Neuronal stem cell (in vitro differentiated cells): Measurements from ENCODE around the gene EPPIN.

Source experiments
- DNase-seq: peaks from one replicate; pipeline ENCODE4 v3.0.0-alpha.2; 2013; ENCODE audit warnings: low spot score
- H2AFZ ChIP-seq: one replicate; pipeline ENCODE4 v1.6.1; 2013; ENCODE audit warnings: mild to moderate bottlenecking, low read length, inconsistent platforms
- H2AK5ac ChIP-seq: 2 replicates; pipeline ENCODE4 v1.6.1; 2013; ENCODE audit warnings: low read depth, mild to moderate bottlenecking, inconsistent platforms, low read length, moderate library complexity, mixed read lengths
- H2BK120ac ChIP-seq: 2 replicates; pipeline ENCODE4 v1.6.1; 2013; ENCODE audit warnings: low read depth, mild to moderate bottlenecking, inconsistent platforms, low read length, moderate library complexity, mixed read lengths
- H2BK12ac ChIP-seq: one replicate; pipeline ENCODE4 v1.6.1; 2013; ENCODE audit warnings: low read length, inconsistent platforms
- H2BK15ac ChIP-seq: 2 replicates; pipeline ENCODE4 v1.6.1; 2013; ENCODE audit warnings: mild to moderate bottlenecking, low read length, inconsistent platforms, mixed read lengths
- H2BK5ac ChIP-seq: one replicate; pipeline ENCODE4 v1.6.1; 2013; ENCODE audit warnings: inconsistent platforms, mild to moderate bottlenecking, low read length, moderate library complexity
- H3K14ac ChIP-seq: one replicate; pipeline ENCODE4 v1.6.1; 2013; ENCODE audit warnings: low read length, inconsistent platforms
- H3K18ac ChIP-seq: 2 replicates; pipeline ENCODE4 v1.6.1; 2013; ENCODE audit warnings: low read length, inconsistent platforms
- H3K23ac ChIP-seq: 2 replicates; pipeline ENCODE4 v1.6.1; 2013; ENCODE audit warnings: low read depth, mild to moderate bottlenecking, mixed read lengths, low read length, inconsistent platforms; ENCODE audit not compliant: poor library complexity
- H3K27ac ChIP-seq: replicated peaks from 3 replicates; pipeline ENCODE4 v1.5.1; 2013; ENCODE audit warnings: low read length, inconsistent platforms
- H3K27me3 ChIP-seq, 3 experiments: 2 replicates each; pipeline ENCODE4 v1.6.1; 2013; ENCODE audit warnings: low read length in 3 of 3, mild to moderate bottlenecking in 2 of 3, inconsistent platforms in 1 of 3, low read depth in 1 of 3, mixed read lengths in 1 of 3, moderate library complexity in 1 of 3; ENCODE audit not compliant: control insufficient read depth in 3 of 3, insufficient read depth in 3 of 3
- H3K36me3 ChIP-seq, 2 donors: replicated peaks in 1 of 2; 2 replicates each; pipeline ENCODE4 v1.6.1; 2013; ENCODE audit warnings: low read length in 2 of 2; ENCODE audit not compliant: control insufficient read depth in 2 of 2, insufficient read depth in 2 of 2
- H3K4ac ChIP-seq: 2 replicates; pipeline ENCODE4 v1.6.1; 2013; ENCODE audit warnings: inconsistent platforms, mild to moderate bottlenecking, low read length, moderate library complexity
- H3K4me1 ChIP-seq, 2 donors: 1 replicate in 1 of 2; 2 replicates in 1 of 2; pipeline ENCODE4 v1.6.1; 2013; ENCODE audit warnings: low read length in 2 of 2, low read depth in 1 of 2; ENCODE audit not compliant: control insufficient read depth in 2 of 2, insufficient read depth in 1 of 2
- H3K4me2 ChIP-seq: one replicate; pipeline ENCODE4 v1.6.1; 2013; ENCODE audit warnings: mild to moderate bottlenecking, low read length, inconsistent platforms; ENCODE audit not compliant: insufficient read depth, poor library complexity, severe bottlenecking
- H3K4me3 ChIP-seq, 2 donors: 2 replicates each; pipeline ENCODE4 v1.5.1; 2013; ENCODE audit warnings: low read length in 2 of 2, mild to moderate bottlenecking in 2 of 2, inconsistent platforms in 1 of 2, moderate library complexity in 1 of 2
- H3K79me1 ChIP-seq: one replicate; pipeline ENCODE4 v1.6.1; 2013; ENCODE audit warnings: low read depth, mild to moderate bottlenecking, inconsistent platforms, low read length, moderate library complexity
- H3K9ac ChIP-seq: one replicate; pipeline ENCODE4 v1.6.1; 2013; ENCODE audit warnings: mild to moderate bottlenecking, low read depth, low read length, inconsistent platforms; ENCODE audit not compliant: poor library complexity
- H3K9me3 ChIP-seq, 2 donors: replicated peaks in 1 of 2; 2 replicates each; pipeline versions ENCODE3 to v1.6.1; 2013; ENCODE audit warnings: low read length in 2 of 2, mild to moderate bottlenecking in 2 of 2, inconsistent platforms in 1 of 2, low read depth in 1 of 2, mixed read lengths in 1 of 2, moderate library complexity in 1 of 2; ENCODE audit not compliant: control insufficient read depth in 2 of 2, insufficient read depth in 1 of 2
- H4K8ac ChIP-seq: one replicate; pipeline ENCODE4 v1.6.1; 2013; ENCODE audit warnings: low read depth, mild to moderate bottlenecking, inconsistent platforms, low read length, moderate library complexity
- H4K91ac ChIP-seq: one replicate; pipeline ENCODE4 v1.6.1; 2013; ENCODE audit warnings: low read length, low read depth, mild to moderate bottlenecking, inconsistent platforms; ENCODE audit not compliant: poor library complexity
- WGBS, 2 donors: extraction: QIAGEN DNeasy Blood & Tissue Kit; methylation state at CpG; one replicate each; pipeline ENCODE4 v1.1.7; 2013; ENCODE audit warnings: missing lambda C conversion rate in 2 of 2, mixed read lengths in 1 of 2; ENCODE audit not compliant: insufficient read length in 2 of 2, insufficient replicate concordance in 1 of 2; ENCODE audit errors: extremely low coverage in 2 of 2; 5-methylcytosine and 5-hydroxymethylcytosine counted together

The EPPIN gene

GRCh38 chr20:45527294-45527693 lies 19.9 kb downstream of the EPPIN start:
- no peaks in the 10 kb centered on the region for H3K36me3 ChIP-seq
- no peak overlapping the region for H3K27ac ChIP-seq
- H2BK5ac ChIP-seq: no peak overlapping the region
- H2AFZ ChIP-seq: no peak overlapping the region
- H3K4me3 ChIP-seq: no peak overlapping the region
- no peak overlapping the region for H2BK120ac ChIP-seq
- H2BK12ac ChIP-seq: no peak overlapping the region
- no peak overlapping the region for H3K23ac ChIP-seq
- no peak overlapping the region for H3K9ac ChIP-seq
- peaks cover 0 to 10% (median 0%) of the 10 kb centered on the region in 3 experiments for H3K27me3 ChIP-seq
- DNase-seq: no peak
- no peak overlapping the region for H2AK5ac ChIP-seq
- H3K79me1 ChIP-seq: no peaks in the 10 kb centered on the region
- H3K9me3 ChIP-seq: no peaks in the 10 kb centered on the region
- no peak overlapping the region for H3K4me2 ChIP-seq
- no peak overlapping the region for H3K14ac ChIP-seq
- no CpG with 5 or more reads among the region's 4 CpGs for WGBS, 2 donors
- H2BK15ac ChIP-seq: no peak overlapping the region
- no peaks in the 10 kb centered on the region for H3K4me1 ChIP-seq
- no peak overlapping the region for H3K18ac ChIP-seq
- no peak overlapping the region for H4K91ac ChIP-seq
- no peak overlapping the region for H3K4ac ChIP-seq
- H4K8ac ChIP-seq: no peak overlapping the region

- Histone ChIP-seq H2BK12ac (no peak overlapping the region), H3K4me1 (no peaks in the 10 kb centered on the region), H3K27me3 (peaks cover 0 to 6% (median 0%) of the 10 kb centered on the region in 3 experiments), H3K14ac (no peak overlapping the region), H3K27ac (no peak overlapping the region), H4K91ac (no peak overlapping the region), H3K4me2 (no peak overlapping the region), H3K4me3 (no peak overlapping the region), H4K8ac (no peak overlapping the region), H3K9me3 (no peaks in the 10 kb centered on the region), H3K79me1 (no peaks in the 10 kb centered on the region), H2BK5ac (no peak overlapping the region), H3K9ac (no peak overlapping the region), H3K18ac (no peak overlapping the region), H3K4ac (no peak overlapping the region), H2BK15ac (no peak overlapping the region), H3K36me3 (no peaks in the 10 kb centered on the region), H2BK120ac (no peak overlapping the region), H2AFZ (no peak overlapping the region), H2AK5ac (no peak overlapping the region), H3K23ac (no peak overlapping the region)
- WGBS, 2 donors: no CpG with 5 or more reads among the region's 1 CpG
- DNase-seq: no peak
Observed at GRCh38 chr20:45523821-45524220, 23.4 kb downstream of the EPPIN start.

GRCh38 chr20:45518282-45518681 lies 28.9 kb downstream of the EPPIN start:
- no peak overlapping the region for H2AK5ac ChIP-seq
- no peak overlapping the region for H2BK15ac ChIP-seq
- H3K18ac ChIP-seq: no peak overlapping the region
- no peak overlapping the region for H3K4me3 ChIP-seq
- WGBS, 2 donors: no CpG with 5 or more reads among the region's 2 CpGs
- no peak overlapping the region for H3K4me2 ChIP-seq
- no peak overlapping the region for H4K91ac ChIP-seq
- H3K27me3 ChIP-seq: peaks cover 0 to 8% (median 0%) of the 10 kb centered on the region in 3 experiments
- no peaks in the 10 kb centered on the region for H3K4me1 ChIP-seq
- no peak overlapping the region for H3K14ac ChIP-seq
- H3K36me3 ChIP-seq: no peaks in the 10 kb centered on the region
- H2AFZ ChIP-seq: no peak overlapping the region
- H3K23ac ChIP-seq: no peak overlapping the region
- no peak overlapping the region for H2BK120ac ChIP-seq
- H3K9ac ChIP-seq: no peak overlapping the region
- no peaks in the 10 kb centered on the region for H3K79me1 ChIP-seq
- H2BK12ac ChIP-seq: no peak overlapping the region
- H3K4ac ChIP-seq: no peak overlapping the region
- no peak for DNase-seq
- no peak overlapping the region for H3K27ac ChIP-seq
- no peak overlapping the region for H4K8ac ChIP-seq
- H2BK5ac ChIP-seq: no peak overlapping the region
- no peaks in the 10 kb centered on the region for H3K9me3 ChIP-seq

GRCh38 chr20:45515147-45515913 lies 31.9 kb downstream of the EPPIN start, which contains the start of gene SPINT3:
Gene SPINT3 (minus strand): TSS chr20:45515622. CDS start chr20:45515608, 14 bp downstream.
- H3K27me3 ChIP-seq: peaks cover 0 to 14% (median 0%) of the 10 kb centered on the region in 3 experiments
- H3K4me1 ChIP-seq: no peaks in the 10 kb centered on the region
- no peak within 1 kb of the TSS for H4K8ac ChIP-seq
- H2BK120ac ChIP-seq: no peak within 1 kb of the TSS
- no peak within 1 kb of the TSS for H2AK5ac ChIP-seq
- no peak within 1 kb of the TSS for H3K4me2 ChIP-seq
- H3K14ac ChIP-seq: no peak within 1 kb of the TSS
- no peak within 1 kb of the TSS for H3K9ac ChIP-seq
- no peak within 1 kb of the TSS for H3K4me3 ChIP-seq
- no peaks in the 10 kb centered on the region for H3K9me3 ChIP-seq
- H3K79me1 ChIP-seq: no peaks in the 10 kb centered on the region
- H3K18ac ChIP-seq: no peak within 1 kb of the TSS
- WGBS, 2 donors: no CpG with 5 or more reads among the region's 5 CpGs
- H2BK5ac ChIP-seq: no peak within 1 kb of the TSS
- no peak within 1 kb of the TSS for H4K91ac ChIP-seq
- H3K36me3 ChIP-seq: no peaks in the 10 kb centered on the region
- no peak within 1 kb of the TSS for H3K23ac ChIP-seq
- no peak for DNase-seq
- H2BK12ac ChIP-seq: no peak within 1 kb of the TSS
- no peak within 1 kb of the TSS for H2BK15ac ChIP-seq
- H3K4ac ChIP-seq: no peak within 1 kb of the TSS
- no peak within 1 kb of the TSS for H3K27ac ChIP-seq
- no peak within 1 kb of the TSS for H2AFZ ChIP-seq
